K562 (cell line): ENCODE data around the gene HTR3C. TPM values are rescaled to one million over a fixed set of nuclear protein-coding genes. Genes with fewer than 3 reads are reported as not detected.
A peak's percentile ranks its signal among the peaks of the same experiment; 100 is the strongest.

Source experiments
- ATAC-seq: fragments of 200-7000 bp; cut with Tn5 transposase; 3 replicates; pipeline ENCODE4 v1.9.1; 2020; ENCODE audit warnings: moderate library complexity
- BruUV-seq: library from RNA; stranded (reverse); fragments of 400-500 nt; replicated peaks from 2 replicates; lab custom pipeline; 2021; lab: Mats Ljungman, UMichigan
- CTCF ChIA-PET: fragments of 300-600 bp; formaldehyde crosslinking; extraction: SDS; loops from one replicate; lab custom pipeline; 2021; ENCODE audit warnings: low intra/inter-chr PET ratio; lab: Yijun Ruan, JAX
- POLR2A ChIA-PET: fragments of 300-600, 350-650 bp; sonication (Branson Sonifier 250); formaldehyde crosslinking; extraction: SDS; loops from one replicate; lab custom pipeline; 2021; ENCODE audit warnings: antibody characterized with exemption, inconsistent platforms; lab: Yijun Ruan, JAX
- DNase-seq, 4 experiments: peaks; one replicate each; pipeline versions ENCODE4 v3.0.0 to v3.0.0-alpha.2; 2011 to 2018; ENCODE audit warnings: low spot score in 3 of 4, mixed read lengths in 3 of 4; ENCODE audit errors: extremely low read depth in 1 of 4
- FAIRE-seq: peaks from 2 replicates; lab custom pipeline; 2011; peaks lifted over from hg19 to GRCh38; lab: Jason Lieb, UNC
- H2AFZ ChIP-seq: 2 replicates; pipeline ENCODE4 v1.6.0; 2011; ENCODE audit warnings: low read depth, low read length, control low read depth, inconsistent platforms
- H3K27ac ChIP-seq: fragments of 200-600 bp; 3 replicates; pipeline ENCODE4 v1.8.0; 2011; ENCODE audit warnings: low read depth, mild to moderate bottlenecking, control low read depth, inconsistent platforms, low read length, moderate library complexity, mixed read lengths; ENCODE audit errors: extremely low read depth
- H3K27me3 ChIP-seq, 2 experiments: fragments of 300-600 bp in 1 of 2; 2 replicates in 1 of 2; 3 replicates in 1 of 2; pipeline versions ENCODE4 v1.6.0 to v1.8.0; 2011; ENCODE audit warnings: inconsistent platforms in 2 of 2, low read length in 2 of 2, mild to moderate bottlenecking in 1 of 2, mixed read lengths in 1 of 2, moderate library complexity in 1 of 2; ENCODE audit not compliant: control insufficient read depth in 2 of 2, insufficient read depth in 2 of 2
- H3K36me3 ChIP-seq: fragments of 300-600 bp; 3 replicates; pipeline ENCODE4 v1.8.0; 2011; ENCODE audit warnings: mild to moderate bottlenecking, low read length, inconsistent platforms; ENCODE audit not compliant: control insufficient read depth, insufficient read depth
- H3K4me1 ChIP-seq, 2 experiments: fragments of 200-600 bp in 1 of 2; replicated peaks in 1 of 2; 2 replicates in 1 of 2; 3 replicates in 1 of 2; pipeline versions ENCODE4 v1.5.1 to v1.8.0; 2011; ENCODE audit warnings: inconsistent platforms in 2 of 2, low read length in 2 of 2, mild to moderate bottlenecking in 1 of 2, mixed read lengths in 1 of 2, moderate library complexity in 1 of 2; ENCODE audit not compliant: control insufficient read depth in 2 of 2, insufficient read depth in 2 of 2
- H3K4me2 ChIP-seq: 2 replicates; pipeline ENCODE4 v1.6.1; 2011; ENCODE audit warnings: low read length, control low read depth, inconsistent platforms, mixed read lengths; ENCODE audit not compliant: insufficient read depth
- H3K4me3 ChIP-seq: fragments of 200-600 bp; sonication (generic), shearing (Covaris generic); 2 replicates; pipeline ENCODE4 v1.5.1; 2016; ENCODE audit warnings: control low read depth, inconsistent platforms
- H3K79me2 ChIP-seq: fragments of 200-600 bp; 3 replicates; pipeline ENCODE4 v1.8.0; 2011; ENCODE audit warnings: low read length, inconsistent platforms; ENCODE audit not compliant: control insufficient read depth, insufficient read depth
- H3K9ac ChIP-seq, 2 experiments: 2 replicates each; pipeline versions ENCODE4 v1.6.0 to v1.6.1; 2011; ENCODE audit warnings: low read depth in 2 of 2, low read length in 2 of 2, control low read depth in 1 of 2, inconsistent platforms in 1 of 2, mild to moderate bottlenecking in 1 of 2, mixed read lengths in 1 of 2; ENCODE audit not compliant: insufficient read depth in 1 of 2
- H3K9me1 ChIP-seq: one replicate; pipeline ENCODE4 v1.6.0; 2011; ENCODE audit warnings: inconsistent platforms, mild to moderate bottlenecking, low read length, moderate library complexity; ENCODE audit not compliant: control insufficient read depth, insufficient read depth
- H3K9me3 ChIP-seq: replicated peaks from 2 replicates; pipeline ENCODE4 v1.5.1; 2011; ENCODE audit warnings: low read depth, low read length, inconsistent platforms; ENCODE audit not compliant: control insufficient read depth, insufficient read depth
- H4K20me1 ChIP-seq: replicated peaks from 2 replicates; pipeline ENCODE4 v1.6.1; 2011; ENCODE audit warnings: low read length, inconsistent platforms, mixed read lengths; ENCODE audit not compliant: control insufficient read depth, insufficient read depth
- CTCF ChIP-seq, 3 experiments: IDR thresholded peaks in 2 of 3; conservative IDR thresholded peaks in 1 of 3; 2 replicates each; pipeline ENCODE4 v1.5.1; 2011 to 2012; ENCODE audit warnings: low read length in 3 of 3, mild to moderate bottlenecking in 3 of 3, control low read depth in 2 of 3, improper control_type of control experiment in 1 of 3, inconsistent platforms in 1 of 3, low read depth in 1 of 3, mixed read lengths in 1 of 3, moderate library complexity in 1 of 3; ENCODE audit not compliant: insufficient read depth in 2 of 3
- DEAF1 ChIP-seq: fragments of 450-650 bp; formaldehyde crosslinking; IDR thresholded peaks from 2 replicates; pipeline ENCODE4 v1.4.0; 2020; ENCODE audit warnings: mild to moderate bottlenecking, moderate library complexity
- JUND ChIP-seq, 2 experiments: IDR thresholded peaks; 2 replicates in 1 of 2; 3 replicates in 1 of 2; pipeline ENCODE4 v1.6.1; 2011; ENCODE audit warnings: borderline replicate concordance in 2 of 2, low read depth in 2 of 2, low read length in 2 of 2, improper control_type of control experiment in 1 of 2, missing biosample characterization in 1 of 2, missing genetic modification characterization in 1 of 2, missing genetic modification reagents in 1 of 2
- RAD21 ChIP-seq, 2 experiments: fragments of 250-450 bp in 1 of 2; fragments of 450-650 bp in 1 of 2; sonication (Bioruptor Pico) in 1 of 2; formaldehyde crosslinking in 1 of 2; IDR thresholded peaks in 1 of 2; conservative IDR thresholded peaks in 1 of 2; 2 replicates each; pipeline versions ENCODE4 v1.4.0 to v1.8.0; 2020 to 2022; ENCODE audit warnings: mild to moderate bottlenecking in 2 of 2, moderate library complexity in 1 of 2
- RCOR1 ChIP-seq, 2 experiments: IDR thresholded peaks; 2 replicates each; pipeline ENCODE4 v1.6.1; 2012; ENCODE audit warnings: low read depth in 2 of 2, low read length in 2 of 2, borderline replicate concordance in 1 of 2, improper control_type of control experiment in 1 of 2
- SMC3 ChIP-seq: conservative IDR thresholded peaks from 2 replicates; pipeline ENCODE4 v1.6.1; 2011; ENCODE audit warnings: low read depth, low read length, improper control_type of control experiment; ENCODE audit not compliant: insufficient read depth
- ZNF197 ChIP-seq: fragments of 200-800 bp; sonication (Bioruptor generic); IDR thresholded peaks from 2 replicates; pipeline ENCODE4 v1.6.1; 2016; ENCODE audit warnings: low read depth, missing genetic modification characterization, missing compliant biosample characterization
- WGBS: fragments of 100-300 bp; shearing (Covaris generic); methylation state at CpG from one replicate; pipeline ENCODE4 v1.1.6; 2016; ENCODE audit warnings: low coverage, mixed read lengths; ENCODE audit not compliant: insufficient coverage; ENCODE audit errors: missing lambda C conversion rate; 5-methylcytosine and 5-hydroxymethylcytosine counted together
- in situ Hi-C: fragments of 300-500 bp; cut with MboI; formaldehyde crosslinking; loops from 4 replicates; pipeline ENCODE4 v1.15.0; 2018; ENCODE audit warnings: inconsistent platforms, mixed read lengths
- intact Hi-C: fragments of 100-400 bp; cut with micrococcal nuclease; formaldehyde crosslinking; loops from 2 replicates; pipeline ENCODE4 v1.14.2; 2022
- polyA plus RNA-seq, 8 experiments: library from polyadenylated mRNA; depleted of rRNA in 4 of 8; stranded (reverse) in 5 of 8; unstranded in 3 of 8; fragments of >200 nt; fragmentation: Nextera tagmentation in 2 of 8; fragmentation: Illumina TruSeq in 1 of 8; extraction: Ambion mirVana in 2 of 8; extraction: Trizol in 1 of 8; gene quantifications; 2 replicates each; pipeline versions ENCODE4 v1.2.1 to v1.2.3, GENCODE V29; 2011 to 2014; ENCODE audit warnings: inconsistent platforms in 1 of 8, missing spikeins in 1 of 8
- total RNA-seq, 7 experiments: library from RNA; depleted of rRNA in 6 of 7; stranded (reverse); fragments of >200 nt in 6 of 7; fragmentation: Illumina TruSeq in 2 of 7; extraction: Trizol in 2 of 7; gene quantifications; 2 replicates each; pipeline versions ENCODE4 v1.2.1 to v1.2.3, GENCODE V29; 2011 to 2021; ENCODE audit warnings: low replicate concordance in 1 of 7
- TF ChIP-seq, protein P1 (sequence below), 2 experiments: fragments of 450-650 bp; formaldehyde crosslinking in 1 of 2; IDR thresholded peaks; 2 replicates each; pipeline versions ENCODE4 v1.4.0 to v1.6.1; 2014 to 2020; ENCODE audit warnings: mild to moderate bottlenecking in 2 of 2, borderline replicate concordance in 1 of 2, low read depth in 1 of 2

Gene HTR3C
- total and polyA plus RNA-seq, 9 of the 15 experiments (the other 6 are each of a cell fraction or from before 2014, with no cell fraction given), result 0.04 to 0.06 TPM; not detected in 7

DNA sequence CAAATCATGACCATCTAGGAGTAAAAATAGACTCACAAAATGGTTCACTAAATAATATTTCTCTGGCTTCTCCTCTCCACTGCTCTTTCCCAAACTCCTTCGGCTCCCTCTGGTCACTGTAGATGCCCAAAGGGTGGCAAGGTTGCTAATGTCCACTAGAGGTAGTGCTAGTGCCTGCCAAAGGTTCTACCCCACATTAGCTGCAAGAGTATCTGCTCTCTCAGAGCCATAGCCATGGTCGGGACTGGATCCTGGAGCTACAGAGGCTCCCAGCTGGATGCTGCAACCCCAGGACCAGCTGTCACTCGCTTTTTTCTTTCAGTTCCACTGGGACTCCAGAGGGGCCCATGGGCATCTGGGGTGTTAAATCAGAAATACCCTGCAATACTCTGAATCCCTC, 12.8 kb upstream of the HTR3C start:
- ATAC-seq, result peak; percentile 94
- no peak overlapping the region for H3K27ac ChIP-seq
- TF ChIP-seq JUND (IDR thresholded peaks at IDR 0.05; ENCODE audit: borderline replicate concordance, low read depth, low read length), result peak; percentile 34; the same call in 1 of the 2 replicates
- TF ChIP-seq JUND (tag; IDR thresholded peaks at IDR 0.05; ENCODE audit: borderline replicate concordance, low read depth, low read length), result no peak
- TF ChIP-seq DEAF1 (CRISPR knock-in tag), result peak; percentile 66
- no peak for TF ChIP-seq ZNF197 (CRISPR knock-in tag)
- TF ChIP-seq RAD21 (CRISPR knock-in tag; conservative IDR thresholded peaks at IDR 0.05 in 1 of 2, IDR thresholded peaks at IDR 0.05 in 1 of 2), result peak; percentile 79 to 82
- TF ChIP-seq CTCF (IDR thresholded peaks at IDR 0.05 in 2 of 3, conservative IDR thresholded peaks at IDR 0.05 in 1 of 3; ENCODE audit: insufficient read depth in 2 of 3, low read depth in 1 of 3, low read length in 3 of 3), result peak; percentile 66 to 79 (median 68)
- TF ChIP-seq RCOR1 (IDR thresholded peaks at IDR 0.05; ENCODE audit: borderline replicate concordance in 1 of 2, low read depth in 2 of 2, low read length in 2 of 2), result peak in 1 of 2 experiments; percentile 27; a peak in 1 of 4 replicates
- TF ChIP-seq SMC3, result peak; percentile 43; the same call in 1 of the 2 replicates
- TF ChIP-seq, protein P1, sequence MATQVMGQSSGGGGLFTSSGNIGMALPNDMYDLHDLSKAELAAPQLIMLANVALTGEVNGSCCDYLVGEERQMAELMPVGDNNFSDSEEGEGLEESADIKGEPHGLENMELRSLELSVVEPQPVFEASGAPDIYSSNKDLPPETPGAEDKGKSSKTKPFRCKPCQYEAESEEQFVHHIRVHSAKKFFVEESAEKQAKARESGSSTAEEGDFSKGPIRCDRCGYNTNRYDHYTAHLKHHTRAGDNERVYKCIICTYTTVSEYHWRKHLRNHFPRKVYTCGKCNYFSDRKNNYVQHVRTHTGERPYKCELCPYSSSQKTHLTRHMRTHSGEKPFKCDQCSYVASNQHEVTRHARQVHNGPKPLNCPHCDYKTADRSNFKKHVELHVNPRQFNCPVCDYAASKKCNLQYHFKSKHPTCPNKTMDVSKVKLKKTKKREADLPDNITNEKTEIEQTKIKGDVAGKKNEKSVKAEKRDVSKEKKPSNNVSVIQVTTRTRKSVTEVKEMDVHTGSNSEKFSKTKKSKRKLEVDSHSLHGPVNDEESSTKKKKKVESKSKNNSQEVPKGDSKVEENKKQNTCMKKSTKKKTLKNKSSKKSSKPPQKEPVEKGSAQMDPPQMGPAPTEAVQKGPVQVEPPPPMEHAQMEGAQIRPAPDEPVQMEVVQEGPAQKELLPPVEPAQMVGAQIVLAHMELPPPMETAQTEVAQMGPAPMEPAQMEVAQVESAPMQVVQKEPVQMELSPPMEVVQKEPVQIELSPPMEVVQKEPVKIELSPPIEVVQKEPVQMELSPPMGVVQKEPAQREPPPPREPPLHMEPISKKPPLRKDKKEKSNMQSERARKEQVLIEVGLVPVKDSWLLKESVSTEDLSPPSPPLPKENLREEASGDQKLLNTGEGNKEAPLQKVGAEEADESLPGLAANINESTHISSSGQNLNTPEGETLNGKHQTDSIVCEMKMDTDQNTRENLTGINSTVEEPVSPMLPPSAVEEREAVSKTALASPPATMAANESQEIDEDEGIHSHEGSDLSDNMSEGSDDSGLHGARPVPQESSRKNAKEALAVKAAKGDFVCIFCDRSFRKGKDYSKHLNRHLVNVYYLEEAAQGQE (IDR thresholded peaks at IDR 0.05; ENCODE audit: borderline replicate concordance), result peak; percentile 77; the same call in 1 of the 2 replicates
- TF ChIP-seq, protein P1 (CRISPR knock-in tag; IDR thresholded peaks at IDR 0.05; ENCODE audit: low read depth), result no peak

More for the DNA sequence above, 12.8 kb upstream of the HTR3C start:
- ChIA-PET POLR2A (no interaction called here), CTCF (no interaction called here)
- intact Hi-C loops, result loop anchor here (5.0 to 10.0 kb wide), 3 partner anchors 77 to 247 kb away; partner anchors contain the start of genes ALG3 and EEF1AKMT4
- no peaks in the 10 kb centered on the region for H4K20me1 ChIP-seq
- DNase-seq, result peak; percentile 22 to 53 (median 34)
- in situ Hi-C loops, result no loop called here
- H3K4me1 ChIP-seq, result no peaks in the 10 kb centered on the region
- H3K9ac ChIP-seq, result no peak overlapping the region
- no peaks in the 10 kb centered on the region for H3K36me3 ChIP-seq
- no peaks in the 10 kb centered on the region for H3K9me1 ChIP-seq
- FAIRE-seq, result peak; percentile 67
- no peak overlapping the region for H3K4me2 ChIP-seq
- BruUV-seq, result no TSS peak
- H2AFZ ChIP-seq, result no peak overlapping the region
- no peaks in the 10 kb centered on the region for H3K9me3 ChIP-seq
- no peaks in the 10 kb centered on the region for H3K79me2 ChIP-seq
- no peak overlapping the region for H3K4me3 ChIP-seq
- 25% methylated on average over 3 of the region's 3 CpGs for WGBS
- peaks cover 0 to 5% of the 10 kb centered on the region in 2 experiments; a peak in 2 of 5 replicates for H3K27me3 ChIP-seq
